GM12874 (cell line): ENCODE data around the gene PLA2G5.

Experiments
- CTCF ChIP-seq: IDR thresholded peaks from 2 replicates; pipeline ENCODE4 v1.5.1; 2011; ENCODE audit warnings: low read depth, mild to moderate bottlenecking, control low read depth, low read length, moderate library complexity; ENCODE audit not compliant: insufficient read depth

The PLA2G5 gene

GRCh38 chr1:20137604-20138003, 67.6 kb downstream of the PLA2G5 start:
- TF ChIP-seq CTCF: no peak

GRCh38 chr1:20138346-20138745, 68.4 kb downstream of the PLA2G5 start:
- no peak for TF ChIP-seq CTCF

GRCh38 chr1:20138961-20139550, 69.1 kb downstream of the PLA2G5 start, which contains the start of gene PLA2G2F:
PLA2G2F (plus strand) TSS chr1:20139323; CDS start chr1:20139428, 105 bp downstream.
- no peak for TF ChIP-seq CTCF

- no peak for TF ChIP-seq CTCF
These were observed 70.0 kb downstream of the PLA2G5 start for GRCh38 chr1:20139776-20140612.

GRCh38 chr1:20141001-20141400, 71.0 kb downstream of the PLA2G5 start:
- no peak for TF ChIP-seq CTCF

- no peak for TF ChIP-seq CTCF
These were observed 71.5 kb downstream of the PLA2G5 start for GRCh38 chr1:20141466-20141865.
